ENCODE data around the gene ILDR2.
"Not testable (repeated sequence)": the region's sequence is repeated elsewhere in the genome, so short reads cannot be mapped to it uniquely, and the experiment has no call there.

The ILDR2 gene

GRCh38 chr1:166903232-166903631, 72.1 kb downstream of the ILDR2 start:
- FAIRE-seq (peak; percentile 5), DNase-seq (ENCODE audit: insufficient read length) (no peak)
- no peak for TF ChIP-seq POLR2AphosphoS5 (IDR thresholded peaks at IDR 0.05; ENCODE audit: low read depth, low read length)
- no peak for TF ChIP-seq TAF1 (IDR thresholded peaks at IDR 0.05; ENCODE audit: borderline replicate concordance, low read depth, low read length)

GRCh38 chr1:166902279-166902678, 73.1 kb downstream of the ILDR2 start:
- FAIRE-seq (no peak), DNase-seq (ENCODE audit: insufficient read length) (no peak)
- TF ChIP-seq TAF1 (IDR thresholded peaks at IDR 0.05; ENCODE audit: borderline replicate concordance, low read depth, low read length) (no peak), POLR2AphosphoS5 (IDR thresholded peaks at IDR 0.05; ENCODE audit: low read depth, low read length) (no peak), POLR2A (IDR thresholded peaks at IDR 0.05; ENCODE audit: low read depth, low read length) (no peak)

- DNase-seq (ENCODE audit: insufficient read length), result no peak
- no peak for FAIRE-seq
- TF ChIP-seq TAF1 (IDR thresholded peaks at IDR 0.05; ENCODE audit: borderline replicate concordance, low read depth, low read length) (no peak), POLR2AphosphoS5 (IDR thresholded peaks at IDR 0.05; ENCODE audit: low read depth, low read length) (no peak), POLR2A (IDR thresholded peaks at IDR 0.05; ENCODE audit: low read depth, low read length) (no peak)
These were observed 74.4 kb downstream of the ILDR2 start for GRCh38 chr1:166900987-166901386.

- DNase-seq (ENCODE audit: insufficient read length), result no peak
- no peak for FAIRE-seq
- TF ChIP-seq POLR2A (IDR thresholded peaks at IDR 0.05; ENCODE audit: low read depth, low read length) (no peak), TAF1 (IDR thresholded peaks at IDR 0.05; ENCODE audit: borderline replicate concordance, low read depth, low read length) (no peak), POLR2AphosphoS5 (IDR thresholded peaks at IDR 0.05; ENCODE audit: low read depth, low read length) (no peak)
These were observed 75.6 kb downstream of the ILDR2 start for GRCh38 chr1:166899769-166900168.

- TF ChIP-seq POLR2A (IDR thresholded peaks at IDR 0.05; ENCODE audit: low read depth, low read length), result no peak
- TF ChIP-seq TAF1 (IDR thresholded peaks at IDR 0.05; ENCODE audit: borderline replicate concordance, low read depth, low read length), result no peak
- TF ChIP-seq POLR2AphosphoS5 (IDR thresholded peaks at IDR 0.05; ENCODE audit: low read depth, low read length), result no peak
- DNase-seq (ENCODE audit: insufficient read length) (no peak), FAIRE-seq (no peak)
These were observed 79.6 kb downstream of the ILDR2 start for GRCh38 chr1:166895766-166896165.

GRCh38 chr1:166889776-166890175, 85.6 kb downstream of the ILDR2 start:
- FAIRE-seq, result no peak

GRCh38 chr1:166888373-166889111, 86.8 kb downstream of the ILDR2 start:
- TF ChIP-seq POLR2A (IDR thresholded peaks at IDR 0.05; ENCODE audit: low read depth, low read length) (no peak), TAF1 (IDR thresholded peaks at IDR 0.05; ENCODE audit: borderline replicate concordance, low read depth, low read length) (no peak), POLR2AphosphoS5 (IDR thresholded peaks at IDR 0.05; ENCODE audit: low read depth, low read length) (no peak)
- DNase-seq (ENCODE audit: insufficient read length) (no peak), FAIRE-seq (no peak)

More at GRCh38 chr1:166889776-166890175, 85.6 kb downstream of the ILDR2 start:
- no peak for TF ChIP-seq TAF1 (IDR thresholded peaks at IDR 0.05; ENCODE audit: borderline replicate concordance, low read depth, low read length)
- TF ChIP-seq POLR2A (IDR thresholded peaks at IDR 0.05; ENCODE audit: low read depth, low read length), result no peak
- no peak for TF ChIP-seq POLR2AphosphoS5 (IDR thresholded peaks at IDR 0.05; ENCODE audit: low read depth, low read length)
- no peak for DNase-seq (ENCODE audit: insufficient read length)

GRCh38 chr1:166884971-166885370, 90.4 kb downstream of the ILDR2 start:
- no peak for FAIRE-seq
- TF ChIP-seq POLR2A (IDR thresholded peaks at IDR 0.05; ENCODE audit: low read depth, low read length) (no peak), POLR2AphosphoS5 (IDR thresholded peaks at IDR 0.05; ENCODE audit: low read depth, low read length) (no peak), TAF1 (IDR thresholded peaks at IDR 0.05; ENCODE audit: borderline replicate concordance, low read depth, low read length) (no peak)
- DNase-seq (ENCODE audit: insufficient read length), result no peak

GRCh38 chr1:166884040-166884642, 91.2 kb downstream of the ILDR2 start:
- TF ChIP-seq POLR2A (IDR thresholded peaks at IDR 0.05; ENCODE audit: low read depth, low read length), result no peak
- no peak for TF ChIP-seq POLR2AphosphoS5 (IDR thresholded peaks at IDR 0.05; ENCODE audit: low read depth, low read length)
- TF ChIP-seq TAF1 (IDR thresholded peaks at IDR 0.05; ENCODE audit: borderline replicate concordance, low read depth, low read length), result no peak
- DNase-seq (ENCODE audit: insufficient read length), result peak; percentile 41
- peak; percentile 63 for FAIRE-seq

GRCh38 chr1:166882893-166883292, 92.4 kb downstream of the ILDR2 start:
- TF ChIP-seq POLR2A (IDR thresholded peaks at IDR 0.05; ENCODE audit: low read depth, low read length) (no peak), POLR2AphosphoS5 (IDR thresholded peaks at IDR 0.05; ENCODE audit: low read depth, low read length) (no peak), TAF1 (IDR thresholded peaks at IDR 0.05; ENCODE audit: borderline replicate concordance, low read depth, low read length) (no peak)
- DNase-seq (ENCODE audit: insufficient read length), result no peak
- FAIRE-seq, result no peak

GRCh38 chr1:166878173-166878917, 97.0 kb downstream of the ILDR2 start:
- FAIRE-seq; DNase-seq (ENCODE audit: insufficient read length): not testable (repeated sequence)

- FAIRE-seq (no peak), DNase-seq (ENCODE audit: insufficient read length) (no peak)
- TF ChIP-seq POLR2AphosphoS5 (IDR thresholded peaks at IDR 0.05; ENCODE audit: low read depth, low read length) (no peak), POLR2A (IDR thresholded peaks at IDR 0.05; ENCODE audit: low read depth, low read length) (no peak), TAF1 (IDR thresholded peaks at IDR 0.05; ENCODE audit: borderline replicate concordance, low read depth, low read length) (no peak)
These were observed 98.9 kb downstream of the ILDR2 start for GRCh38 chr1:166876540-166876838.
